Measurements from ENCODE around the gene RPS2. TPM values are rescaled to one million over a fixed set of nuclear protein-coding genes. Genes with fewer than 3 reads are reported as not detected.

RPS2 gene
- total and polyA plus RNA-seq, 2 experiments from 2014 or later = 1,060 to 1,536 TPM

- no peak for DNase-seq
- peaks cover 47% of the 10 kb centered on the region for H3K27me3 ChIP-seq (replicated peaks; ENCODE audit: insufficient read depth)
Observed at GRCh38 chr16:1916640-1916990, 48.0 kb downstream of the RPS2 start.

GRCh38 chr16:1915732-1916639 lies 48.6 kb downstream of the RPS2 start:
- WGBS, 2 experiments (ENCODE audit: low coverage in 1 of 2, low lambda C conversion rate in 2 of 2, missing lambda C conversion rate in 2 of 2) = 62 to 68% methylated on average over 21 to 25 of the region's 25 CpGs
- no peaks in the 10 kb centered on the region for H3K9me2 ChIP-seq (ENCODE audit: insufficient read depth)
- no peak for DNase-seq

More at GRCh38 chr16:1916640-1916990, 48.0 kb downstream of the RPS2 start:
- H3K27ac ChIP-seq = no peak overlapping the region
- no peak overlapping the region for H3K9ac ChIP-seq
- TF ChIP-seq EZH2 (IDR thresholded peaks at IDR 0.05; ENCODE audit: insufficient read depth, poor library complexity, severe bottlenecking) (no peak), EZH2phosphoT487 (IDR thresholded peaks at IDR 0.05; ENCODE audit: insufficient read depth, low read depth) (no peak)
- H3K36me3 ChIP-seq (ENCODE audit: low read depth) = no peaks in the 10 kb centered on the region
- H3F3A ChIP-seq (ENCODE audit: insufficient read depth) = no peaks in the 10 kb centered on the region
- H3K79me2 ChIP-seq (ENCODE audit: insufficient read depth) = no peaks in the 10 kb centered on the region
- H3K4me3 ChIP-seq = no peak overlapping the region
- in situ Hi-C loops (cut with MboI) = no loop called here
- H2AFZ ChIP-seq = no peak overlapping the region
- no peaks in the 10 kb centered on the region for H3K9me3 ChIP-seq (ENCODE audit: low read depth)
- H3K4me1 ChIP-seq (ENCODE audit: insufficient read depth) = no peaks in the 10 kb centered on the region
- 24 to 36% methylated on average over 2 to 5 of the region's 5 CpGs for WGBS, 2 experiments (ENCODE audit: low coverage in 1 of 2, low lambda C conversion rate in 2 of 2, missing lambda C conversion rate in 2 of 2)
- H4K20me1 ChIP-seq (ENCODE audit: insufficient read depth) = no peaks in the 10 kb centered on the region
- H3K9me2 ChIP-seq (ENCODE audit: insufficient read depth) = no peaks in the 10 kb centered on the region
- H3K4me2 ChIP-seq (ENCODE audit: unreplicated experiment) = no peak overlapping the region

DNA sequence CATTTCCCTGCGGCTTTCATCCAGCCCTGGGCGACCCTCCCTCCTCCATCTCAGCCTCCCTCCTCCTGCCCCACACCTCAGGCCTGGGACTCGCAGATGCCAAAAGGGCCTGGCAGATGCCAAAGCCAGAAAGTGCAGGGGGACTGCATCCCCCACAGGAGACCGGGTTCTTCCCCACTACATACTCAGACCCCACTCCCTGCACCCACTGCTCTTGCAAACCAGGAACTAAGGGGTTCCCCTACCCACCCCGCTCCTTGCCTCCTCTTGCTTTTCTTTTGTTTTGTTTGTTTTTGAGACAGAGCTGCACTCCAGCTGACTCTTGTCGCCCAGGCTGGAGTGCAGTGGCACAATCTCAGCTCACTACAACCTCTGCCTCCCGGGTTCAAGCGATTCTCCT lies 49.6 kb downstream of the RPS2 start:
- Histone ChIP-seq H3K79me2 (ENCODE audit: insufficient read depth) (no peaks in the 10 kb centered on the region), H3F3A (ENCODE audit: insufficient read depth) (no peaks in the 10 kb centered on the region), H2AFZ (no peak overlapping the region), H3K9ac (no peak overlapping the region), H3K36me3 (ENCODE audit: low read depth) (no peaks in the 10 kb centered on the region), H4K20me1 (ENCODE audit: insufficient read depth) (no peaks in the 10 kb centered on the region), H3K27ac (no peak overlapping the region), H3K4me2 (ENCODE audit: unreplicated experiment) (no peak overlapping the region), H3K9me2 (ENCODE audit: insufficient read depth) (no peaks in the 10 kb centered on the region), H3K4me1 (ENCODE audit: insufficient read depth) (no peaks in the 10 kb centered on the region), H3K4me3 (no peak overlapping the region), H3K9me3 (ENCODE audit: low read depth) (no peaks in the 10 kb centered on the region), H3K27me3 (replicated peaks; ENCODE audit: insufficient read depth) (peaks cover 36% of the 10 kb centered on the region)
- in situ Hi-C loops (cut with MboI) = no loop called here
- DNase-seq = no peak
- TF ChIP-seq EZH2 (IDR thresholded peaks at IDR 0.05; ENCODE audit: insufficient read depth, poor library complexity, severe bottlenecking) (no peak), EZH2phosphoT487 (IDR thresholded peaks at IDR 0.05; ENCODE audit: insufficient read depth, low read depth) (no peak)
- 48 to 61% methylated on average over 6 to 8 of the region's 8 CpGs for WGBS, 2 experiments (ENCODE audit: low coverage in 1 of 2, low lambda C conversion rate in 2 of 2, missing lambda C conversion rate in 2 of 2)

More at GRCh38 chr16:1915732-1916639, 48.6 kb downstream of the RPS2 start:
- in situ Hi-C loops (cut with MboI) = no loop called here
- H3K9ac ChIP-seq = no peak overlapping the region
- no peak overlapping the region for H3K4me3 ChIP-seq
- H4K20me1 ChIP-seq (ENCODE audit: insufficient read depth) = no peaks in the 10 kb centered on the region
- H3K4me1 ChIP-seq (ENCODE audit: insufficient read depth) = no peaks in the 10 kb centered on the region
- no peak overlapping the region for H3K4me2 ChIP-seq (ENCODE audit: unreplicated experiment)
- no peaks in the 10 kb centered on the region for H3K79me2 ChIP-seq (ENCODE audit: insufficient read depth)
- H3K27ac ChIP-seq = no peak overlapping the region
- no peaks in the 10 kb centered on the region for H3K9me3 ChIP-seq (ENCODE audit: low read depth)
- peaks cover 41% of the 10 kb centered on the region for H3K27me3 ChIP-seq (replicated peaks; ENCODE audit: insufficient read depth)
- H3F3A ChIP-seq (ENCODE audit: insufficient read depth) = no peaks in the 10 kb centered on the region
- TF ChIP-seq EZH2phosphoT487 (IDR thresholded peaks at IDR 0.05; ENCODE audit: insufficient read depth, low read depth) = no peak
- no peak for TF ChIP-seq EZH2 (IDR thresholded peaks at IDR 0.05; ENCODE audit: insufficient read depth, poor library complexity, severe bottlenecking)
- H2AFZ ChIP-seq = no peak overlapping the region
- no peaks in the 10 kb centered on the region for H3K36me3 ChIP-seq (ENCODE audit: low read depth)

DNA sequence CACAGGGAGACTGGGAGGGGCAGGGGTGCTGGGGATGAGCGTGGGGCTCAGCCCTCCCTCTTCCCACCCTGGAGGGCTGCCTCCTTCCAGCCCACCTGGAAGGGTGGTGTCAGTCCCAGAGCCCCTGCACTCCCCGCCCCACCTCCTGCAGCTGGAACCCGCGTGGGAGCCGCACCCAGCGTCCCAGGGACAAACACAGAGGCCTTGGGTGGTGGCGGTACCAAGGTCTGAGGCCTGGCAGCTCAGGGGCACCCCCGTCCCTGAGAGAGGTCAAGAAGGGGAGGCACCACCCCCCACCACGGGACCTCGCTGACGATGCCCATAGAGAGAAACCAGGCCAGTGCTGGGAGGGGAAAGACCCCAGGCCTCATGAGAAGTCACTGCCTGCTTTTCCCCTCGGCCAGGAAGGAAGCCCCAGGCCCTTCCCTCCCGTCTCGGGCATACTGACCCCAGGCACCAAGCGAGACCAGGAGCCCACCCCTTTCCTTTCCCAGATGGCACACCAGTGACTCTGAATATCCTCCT lies 50.5 kb downstream of the RPS2 start:
- TF ChIP-seq EZH2 (IDR thresholded peaks at IDR 0.05; ENCODE audit: insufficient read depth, poor library complexity, severe bottlenecking) (no peak), EZH2phosphoT487 (IDR thresholded peaks at IDR 0.05; ENCODE audit: insufficient read depth, low read depth) (no peak)
- in situ Hi-C loops (cut with MboI) = no loop called here

More for the DNA sequence above, 50.5 kb downstream of the RPS2 start:
- no peaks in the 10 kb centered on the region for H3K9me3 ChIP-seq (ENCODE audit: low read depth)
- no peak overlapping the region for H3K27ac ChIP-seq
- no peaks in the 10 kb centered on the region for H3K36me3 ChIP-seq (ENCODE audit: low read depth)
- no peaks in the 10 kb centered on the region for H4K20me1 ChIP-seq (ENCODE audit: insufficient read depth)
- H3K9me2 ChIP-seq (ENCODE audit: insufficient read depth) = no peaks in the 10 kb centered on the region
- no peak overlapping the region for H3K4me3 ChIP-seq
- H2AFZ ChIP-seq = no peak overlapping the region
- peaks cover 30% of the 10 kb centered on the region for H3K27me3 ChIP-seq (replicated peaks; ENCODE audit: insufficient read depth)
- no peaks in the 10 kb centered on the region for H3K79me2 ChIP-seq (ENCODE audit: insufficient read depth)
- no peak overlapping the region for H3K4me2 ChIP-seq (ENCODE audit: unreplicated experiment)
- no peak overlapping the region for H3K9ac ChIP-seq
- no peak for DNase-seq
- WGBS, 2 experiments (ENCODE audit: low coverage in 1 of 2, low lambda C conversion rate in 2 of 2, missing lambda C conversion rate in 2 of 2) = 29 to 36% methylated on average over 12 to 13 of the region's 15 CpGs
- no peaks in the 10 kb centered on the region for H3F3A ChIP-seq (ENCODE audit: insufficient read depth)
- H3K4me1 ChIP-seq (ENCODE audit: insufficient read depth) = no peaks in the 10 kb centered on the region

Measured in GM23248 (cell line).